GM23248 (cell line): ENCODE data around the gene KIF1B. TPM values are rescaled to one million over a fixed set of nuclear protein-coding genes. Genes with fewer than 3 reads are reported as not detected.

Source experiments
- DNase-seq: peaks from one replicate; pipeline ENCODE4 v3.0.0-alpha.2; 2015
- H2AFZ ChIP-seq: fragments of 200-600 bp; sonication (generic); 2 replicates; pipeline ENCODE4 v1.6.1; 2016; ENCODE audit warnings: antibody characterized with exemption
- H3F3A ChIP-seq: fragments of 200-600 bp; sonication (generic); 2 replicates; pipeline ENCODE4 v1.6.1; 2016; ENCODE audit warnings: mild to moderate bottlenecking, antibody characterized with exemption, mixed run types; ENCODE audit not compliant: insufficient read depth
- H3K27ac ChIP-seq: fragments of 200-600 bp; sonication (generic); 2 replicates; pipeline ENCODE4 v1.5.1; 2016; ENCODE audit warnings: mild to moderate bottlenecking
- H3K27me3 ChIP-seq: fragments of 200-600 bp; sonication (generic); replicated peaks from 2 replicates; pipeline ENCODE4 v1.6.1; 2016; ENCODE audit warnings: mild to moderate bottlenecking; ENCODE audit not compliant: insufficient read depth
- H3K36me3 ChIP-seq: fragments of 200-600 bp; sonication (generic); 2 replicates; pipeline ENCODE4 v1.6.1; 2016; ENCODE audit warnings: low read depth, mild to moderate bottlenecking
- H3K4me1 ChIP-seq: fragments of 200-600 bp; sonication (generic); 2 replicates; pipeline ENCODE4 v1.6.1; 2016; ENCODE audit warnings: mild to moderate bottlenecking; ENCODE audit not compliant: insufficient read depth
- H3K4me2 ChIP-seq: fragments of 200-600 bp; sonication (generic); one replicate; pipeline ENCODE4 v1.6.1; 2016; ENCODE audit warnings: mild to moderate bottlenecking; ENCODE audit not compliant: unreplicated experiment
- H3K4me3 ChIP-seq: fragments of 200-600 bp; sonication (generic); 2 replicates; pipeline ENCODE4 v1.5.1; 2016; ENCODE audit warnings: mild to moderate bottlenecking
- H3K79me2 ChIP-seq: fragments of 200-600 bp; sonication (generic); 2 replicates; pipeline ENCODE4 v1.6.1; 2016; ENCODE audit warnings: mild to moderate bottlenecking; ENCODE audit not compliant: insufficient read depth
- H3K9ac ChIP-seq: fragments of 200-600 bp; sonication (generic); 2 replicates; pipeline ENCODE4 v1.6.1; 2016; ENCODE audit warnings: mild to moderate bottlenecking
- H3K9me2 ChIP-seq: fragments of 200-600 bp; sonication (generic); 2 replicates; pipeline ENCODE4 v1.6.1; 2016; ENCODE audit warnings: mixed run types, mild to moderate bottlenecking, moderate library complexity; ENCODE audit not compliant: insufficient read depth
- H3K9me3 ChIP-seq: fragments of 200-600 bp; sonication (generic); one replicate; pipeline ENCODE4 v1.6.1; 2017; ENCODE audit warnings: low read depth
- H4K20me1 ChIP-seq: fragments of 200-600 bp; sonication (generic); 2 replicates; pipeline ENCODE4 v1.6.0; 2016; ENCODE audit not compliant: insufficient read depth
- EZH2 ChIP-seq: fragments of 200-600 bp; sonication (generic); IDR thresholded peaks from 2 replicates; pipeline ENCODE4 v1.6.1; 2018; ENCODE audit warnings: antibody characterized with exemption, mild to moderate bottlenecking; ENCODE audit not compliant: insufficient read depth, poor library complexity, severe bottlenecking
- EZH2phosphoT487 ChIP-seq: fragments of 200-600 bp; sonication (generic); IDR thresholded peaks from 2 replicates; pipeline ENCODE4 v1.6.1; 2018; ENCODE audit warnings: antibody characterized with exemption, moderate library complexity, mild to moderate bottlenecking, low read depth; ENCODE audit not compliant: insufficient read depth
- WGBS, 2 experiments: methylation state at CpG; one replicate each; pipeline ENCODE4 v1.1.6; 2015 to 2017; ENCODE audit warnings: low lambda C conversion rate in 2 of 2, low coverage in 1 of 2; ENCODE audit errors: missing lambda C conversion rate in 2 of 2; 5-methylcytosine and 5-hydroxymethylcytosine counted together
- in situ Hi-C: fragments of 300-500 bp; cut with MboI; formaldehyde crosslinking; loops from 2 replicates; pipeline ENCODE4 v1.15.0; 2020
- polyA plus RNA-seq: library from polyadenylated mRNA; unstranded; fragments of >200 nt; fragmentation: Nextera tagmentation; extraction: Ambion mirVana; gene quantifications from 2 replicates; pipeline ENCODE4 v1.2.1, GENCODE V29; 2016
- total RNA-seq: library from RNA; depleted of rRNA; stranded (reverse); fragments of >200 nt; shearing (Covaris generic); gene quantifications from 2 replicates; pipeline ENCODE4 v1.2.3, GENCODE V29; 2014

KIF1B gene
- total and polyA plus RNA-seq, 2 experiments from 2014 or later, result 14.8 to 24.8 TPM

- Histone ChIP-seq H3K4me2 (no peak overlapping the region), H3K9me2 (no peaks in the 10 kb centered on the region), H3K4me3 (no peak overlapping the region), H3K9me3 (no peaks in the 10 kb centered on the region), H3K27me3 (no peaks in the 10 kb centered on the region), H3K4me1 (peaks cover 29% of the 10 kb centered on the region; the same call in 1 of the 2 replicates), H2AFZ (no peak overlapping the region), H3K36me3 (no peaks in the 10 kb centered on the region), H3K27ac (no peak overlapping the region), H3F3A (0 out of 2 replicates have a peak, but pooled peaks cover 13% of the 10 kb centered on the region), H3K9ac (no peak overlapping the region), H3K79me2 (peaks cover 100% of the 10 kb centered on the region), H4K20me1 (peaks cover 31% of the 10 kb centered on the region)
- 76 to 90% methylated on average over 1 of the region's 1 CpG for WGBS, 2 experiments
- peak; percentile 13 for DNase-seq
- in situ Hi-C loops, result no loop called here
- TF ChIP-seq EZH2phosphoT487 (no peak), EZH2 (no peak)
Measured at GRCh38 chr1:10225573-10225972, 15.2 kb downstream of the KIF1B start.

GRCh38 chr1:10228528-10228927 is 18.2 kb downstream of the KIF1B start:
- Histone ChIP-seq H4K20me1 (peaks cover 34% of the 10 kb centered on the region), H3K79me2 (peaks cover 100% of the 10 kb centered on the region), H3K9me2 (no peaks in the 10 kb centered on the region), H3K4me1 (peaks cover 29% of the 10 kb centered on the region; the same call in 1 of the 2 replicates), H3F3A (peaks cover 35% of the 10 kb centered on the region; the same call in 1 of the 2 replicates), H3K4me2 (no peak overlapping the region), H3K27ac (no peak overlapping the region), H3K9ac (no peak overlapping the region), H2AFZ (no peak overlapping the region), H3K27me3 (no peaks in the 10 kb centered on the region), H3K36me3 (no peaks in the 10 kb centered on the region), H3K4me3 (no peak overlapping the region), H3K9me3 (no peaks in the 10 kb centered on the region)
- TF ChIP-seq EZH2 (no peak), EZH2phosphoT487 (no peak)
- 98 to 100% methylated on average over 2 of the region's 2 CpGs for WGBS, 2 experiments
- no peak for DNase-seq
- in situ Hi-C loops, result no loop called here

- in situ Hi-C loops, result no loop called here
- DNase-seq, result no peak
- peaks cover 35% of the 10 kb centered on the region; the same call in 1 of the 2 replicates for H3F3A ChIP-seq
- no peaks in the 10 kb centered on the region for H3K36me3 ChIP-seq
- H4K20me1 ChIP-seq, result peaks cover 30% of the 10 kb centered on the region
- H3K4me2 ChIP-seq, result peak overlapping the region; percentile 30
- H3K27ac ChIP-seq, result no peak overlapping the region
- no peaks in the 10 kb centered on the region for H3K27me3 ChIP-seq
- H3K4me1 ChIP-seq, result peaks cover 29% of the 10 kb centered on the region; the same call in 1 of the 2 replicates
- no peaks in the 10 kb centered on the region for H3K9me2 ChIP-seq
- peaks cover 100% of the 10 kb centered on the region for H3K79me2 ChIP-seq
- H3K9ac ChIP-seq, result no peak overlapping the region
- TF ChIP-seq EZH2phosphoT487 (no peak), EZH2 (no peak)
- 95 to 97% methylated on average over 5 of the region's 5 CpGs for WGBS, 2 experiments
- no peak overlapping the region for H3K4me3 ChIP-seq
- no peak overlapping the region for H2AFZ ChIP-seq
- no peaks in the 10 kb centered on the region for H3K9me3 ChIP-seq
Measured at GRCh38 chr1:10229903-10230302, 19.5 kb downstream of the KIF1B start.

GRCh38 chr1:10232163-10232562 is 21.8 kb downstream of the KIF1B start:
- Histone ChIP-seq H3K9me3 (no peaks in the 10 kb centered on the region), H3K27ac (no peak overlapping the region), H3K9me2 (no peaks in the 10 kb centered on the region), H4K20me1 (peaks cover 25% of the 10 kb centered on the region), H3K4me3 (no peak overlapping the region), H3F3A (peaks cover 47% of the 10 kb centered on the region), H3K9ac (no peak overlapping the region), H3K4me1 (peaks cover 24% of the 10 kb centered on the region), H3K79me2 (peaks cover 98% of the 10 kb centered on the region), H2AFZ (no peak overlapping the region), H3K27me3 (no peaks in the 10 kb centered on the region), H3K36me3 (no peaks in the 10 kb centered on the region), H3K4me2 (no peak overlapping the region)
- in situ Hi-C loops, result no loop called here
- DNase-seq, result peak; percentile 16
- TF ChIP-seq EZH2phosphoT487 (no peak), EZH2 (no peak)
- WGBS, 2 experiments, result 65 to 75% methylated on average over 5 of the region's 5 CpGs
